HG03139 (cell line): ENCODE data around the gene FKBP10.
A peak's percentile ranks its signal among the peaks of the same experiment; 100 is the strongest.
"Not testable (repeated sequence)": the region's sequence is repeated elsewhere in the genome, so short reads cannot be mapped to it uniquely, and the experiment has no call there.

Experiments used
- ATAC-seq: cut with Tn5 transposase; IDR thresholded peaks from one replicate; pipeline ENCODE4 v1.9.1; 2021; ENCODE audit not compliant: unreplicated experiment

FKBP10 gene

DNA sequence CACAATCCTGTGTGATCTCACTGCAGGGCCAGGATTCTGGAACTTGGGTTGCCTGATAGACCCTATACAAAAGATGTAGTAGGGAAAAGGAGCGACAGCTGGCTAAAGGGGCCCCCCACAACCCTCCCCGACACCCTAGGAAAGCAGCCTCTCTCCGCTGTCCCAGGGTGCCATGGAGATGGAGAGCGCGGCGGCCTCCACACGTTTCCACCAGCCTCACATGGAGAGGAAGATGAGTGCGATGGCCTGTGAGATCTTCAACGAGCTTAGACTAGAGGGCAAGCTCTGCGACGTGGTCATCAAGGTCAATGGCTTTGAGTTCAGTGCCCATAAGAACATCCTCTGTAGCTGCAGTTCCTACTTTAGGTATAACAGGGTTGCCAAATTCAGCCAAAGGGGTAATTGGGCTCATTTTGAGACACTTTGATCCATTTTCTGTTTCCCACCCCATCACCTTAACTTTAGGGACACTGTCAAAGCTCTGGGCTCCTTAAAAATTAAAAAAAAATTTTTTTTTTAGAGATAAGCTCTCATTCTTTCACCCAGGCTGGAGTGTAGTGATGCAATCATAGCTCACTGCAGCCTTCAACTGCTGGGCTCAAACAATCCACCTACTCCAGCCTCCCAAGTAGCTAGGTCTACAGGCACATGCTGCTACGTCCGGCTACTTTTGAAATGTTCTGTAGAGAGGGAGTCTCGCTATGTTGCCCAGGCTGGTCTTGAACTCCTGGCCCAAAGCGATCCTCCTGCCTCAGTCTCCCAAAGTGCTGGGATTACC is 25.1 kb downstream of the FKBP10 start, which contains the start of gene KLHL10:
TSS of gene KLHL10 (plus strand) at position 65 of the 778 bp plus-strand sequence. CDS start at position 173, 108 bp downstream.
- ATAC-seq = no peak

DNA sequence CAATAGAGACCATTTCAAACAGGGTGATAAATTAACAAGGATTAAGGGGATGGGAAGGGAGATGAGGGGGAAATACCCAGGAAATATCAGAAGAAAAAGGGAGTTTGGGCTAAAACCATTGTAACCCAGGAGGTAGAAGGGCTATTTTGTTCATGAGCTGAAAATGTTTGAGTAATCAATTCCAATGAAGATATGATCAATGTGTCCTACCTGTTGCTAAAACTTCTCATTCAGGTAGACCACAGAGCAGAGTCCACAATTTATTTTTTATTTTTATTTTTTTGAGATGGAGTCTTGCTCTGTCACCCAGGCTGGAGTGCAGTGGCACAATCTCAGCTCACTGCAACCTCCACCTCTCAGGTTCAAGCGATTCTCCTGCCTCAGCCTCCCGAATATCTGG is 26.6 kb downstream of the FKBP10 start:
- ATAC-seq = not testable (repeated sequence)

DNA sequence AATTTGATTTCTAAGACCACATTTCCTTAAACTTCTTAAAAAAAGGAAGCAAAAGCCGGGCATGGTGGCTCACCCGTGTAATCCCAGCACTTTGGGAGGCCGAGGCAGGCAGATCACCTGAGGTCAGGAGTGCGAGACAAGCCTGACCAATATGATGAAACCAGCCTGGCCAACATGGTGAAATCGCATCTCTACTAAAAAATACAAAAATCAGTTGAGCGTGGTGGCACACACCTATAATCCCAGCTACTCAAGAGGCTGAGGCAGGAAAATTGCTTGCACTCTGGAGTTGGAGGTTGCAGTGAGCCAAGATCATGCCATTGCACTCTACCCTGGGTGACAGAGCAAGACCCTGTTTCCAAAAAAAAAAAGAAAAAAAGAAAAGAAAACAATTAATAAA is 28.0 kb downstream of the FKBP10 start:
- ATAC-seq = not testable (repeated sequence)

DNA sequence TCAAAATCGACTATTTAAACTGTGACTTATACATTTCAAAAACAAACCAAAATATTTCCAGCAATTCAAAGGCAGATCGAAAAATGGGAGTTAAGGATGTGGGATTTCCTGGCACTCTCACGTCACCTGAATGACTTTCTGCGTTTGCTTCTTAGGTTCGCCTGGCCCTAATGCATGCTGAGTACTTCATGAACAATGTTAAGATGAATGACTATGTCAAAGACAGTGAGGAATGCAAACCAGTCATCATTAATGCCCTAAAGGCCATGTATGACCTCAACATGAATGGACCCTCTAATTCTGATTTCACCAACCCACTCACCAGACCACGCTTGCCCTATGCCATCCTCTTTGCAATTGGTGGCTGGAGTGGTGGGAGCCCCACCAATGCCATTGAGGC is 32.2 kb downstream of the FKBP10 start:
- ATAC-seq = no peak

DNA sequence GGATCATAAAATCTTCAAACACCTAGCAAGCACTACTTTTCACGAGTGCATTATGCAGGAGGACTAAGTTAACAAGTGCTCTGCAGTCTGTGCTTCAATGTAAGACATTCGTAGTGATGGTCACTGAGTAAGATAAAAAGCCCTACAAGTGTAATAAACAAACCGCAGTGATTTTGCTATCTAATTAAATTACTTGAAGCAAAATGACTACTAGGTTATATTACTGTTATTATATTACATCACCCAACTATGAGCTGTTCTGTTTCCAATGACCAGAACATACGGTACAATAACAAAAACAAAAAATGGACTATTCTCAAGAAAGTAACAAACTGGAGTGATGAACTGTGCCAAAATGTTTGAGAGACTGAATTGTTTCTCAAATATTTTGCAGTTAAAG is 36.0 kb downstream of the FKBP10 start:
- no peak for ATAC-seq

DNA sequence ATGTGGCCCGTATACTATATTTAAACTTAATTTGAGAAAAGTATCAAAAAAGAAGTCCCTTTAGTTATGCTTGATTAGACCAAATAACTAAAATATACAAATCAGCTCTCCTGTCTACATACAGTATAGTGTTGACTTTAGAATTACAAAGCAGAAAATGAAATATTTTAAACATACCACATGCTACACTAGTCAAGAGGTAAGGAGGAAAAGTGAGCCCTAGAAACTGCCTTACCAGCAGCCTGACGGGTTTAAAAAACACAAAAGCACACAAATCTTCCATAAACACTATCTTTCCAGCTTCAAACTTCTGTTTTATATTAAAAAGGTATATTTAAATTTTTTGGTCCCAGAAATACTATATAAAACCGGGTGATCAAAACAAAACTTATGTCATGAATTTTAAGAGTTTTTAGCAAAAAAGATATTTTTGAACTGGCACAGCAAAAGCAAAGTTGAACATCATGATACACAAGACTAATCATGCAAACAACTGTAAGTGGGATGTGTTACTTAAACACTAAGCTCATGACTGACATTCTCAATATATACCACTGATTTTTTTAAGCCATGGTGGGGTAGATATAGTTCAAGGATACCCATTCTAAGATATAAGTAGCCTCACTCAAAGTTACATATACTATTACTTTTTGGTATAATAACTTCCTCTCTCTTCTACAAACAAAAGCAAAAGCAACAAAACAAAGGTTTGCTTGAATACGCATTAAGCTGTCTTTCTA is 36.6 kb downstream of the FKBP10 start:
- ATAC-seq = no peak

DNA sequence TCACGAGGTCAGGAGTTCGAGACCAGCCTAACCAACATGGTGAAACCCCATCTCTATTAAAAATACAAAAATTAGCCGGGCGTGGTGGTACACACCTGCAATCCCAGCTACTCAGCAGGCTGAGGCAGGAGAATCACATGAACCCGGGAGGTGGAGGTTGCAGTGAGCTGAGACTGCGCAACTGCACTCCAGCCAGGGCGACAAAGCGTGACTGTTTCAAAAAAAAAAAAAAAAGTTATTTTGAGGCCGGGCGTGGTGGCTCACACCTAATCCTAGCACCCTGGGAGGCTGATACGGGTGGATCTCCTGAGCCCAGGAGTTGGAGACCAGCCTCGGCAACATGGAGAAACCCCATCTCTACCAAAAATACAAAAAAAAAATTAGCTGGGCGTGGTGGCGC is 38.6 kb downstream of the FKBP10 start:
- ATAC-seq = not testable (repeated sequence)

DNA sequence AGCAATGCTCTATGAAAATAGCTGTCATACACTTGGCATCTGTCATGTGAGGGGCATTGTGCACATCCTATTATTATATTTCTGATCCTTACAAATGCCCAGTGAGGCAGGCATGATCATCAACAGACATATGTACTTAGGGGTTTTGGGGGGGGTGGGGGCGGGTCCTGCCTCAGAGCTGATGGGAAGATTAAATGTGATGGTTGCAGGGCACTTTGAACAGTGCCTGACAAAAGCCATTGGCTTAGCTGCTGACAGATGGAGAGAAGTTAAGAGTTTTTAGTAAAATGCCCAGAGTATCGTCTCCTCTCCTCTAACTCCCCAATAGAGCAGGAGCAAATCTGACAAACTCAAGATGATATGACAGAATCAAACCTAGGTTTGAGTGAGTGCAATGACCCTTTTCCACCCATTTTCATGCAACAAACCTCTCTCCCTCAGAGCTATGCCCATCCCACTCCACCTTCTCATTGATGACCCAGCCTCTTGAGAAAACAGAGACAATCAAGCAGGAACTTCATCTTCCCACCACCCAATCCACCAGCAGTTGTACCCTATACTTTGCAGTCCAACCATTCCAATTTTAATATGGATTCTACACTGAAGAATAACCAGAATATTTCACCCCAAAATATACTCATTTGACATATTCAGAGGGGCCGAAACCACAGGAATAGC is 47.6 kb downstream of the FKBP10 start:
- ATAC-seq = no peak

DNA sequence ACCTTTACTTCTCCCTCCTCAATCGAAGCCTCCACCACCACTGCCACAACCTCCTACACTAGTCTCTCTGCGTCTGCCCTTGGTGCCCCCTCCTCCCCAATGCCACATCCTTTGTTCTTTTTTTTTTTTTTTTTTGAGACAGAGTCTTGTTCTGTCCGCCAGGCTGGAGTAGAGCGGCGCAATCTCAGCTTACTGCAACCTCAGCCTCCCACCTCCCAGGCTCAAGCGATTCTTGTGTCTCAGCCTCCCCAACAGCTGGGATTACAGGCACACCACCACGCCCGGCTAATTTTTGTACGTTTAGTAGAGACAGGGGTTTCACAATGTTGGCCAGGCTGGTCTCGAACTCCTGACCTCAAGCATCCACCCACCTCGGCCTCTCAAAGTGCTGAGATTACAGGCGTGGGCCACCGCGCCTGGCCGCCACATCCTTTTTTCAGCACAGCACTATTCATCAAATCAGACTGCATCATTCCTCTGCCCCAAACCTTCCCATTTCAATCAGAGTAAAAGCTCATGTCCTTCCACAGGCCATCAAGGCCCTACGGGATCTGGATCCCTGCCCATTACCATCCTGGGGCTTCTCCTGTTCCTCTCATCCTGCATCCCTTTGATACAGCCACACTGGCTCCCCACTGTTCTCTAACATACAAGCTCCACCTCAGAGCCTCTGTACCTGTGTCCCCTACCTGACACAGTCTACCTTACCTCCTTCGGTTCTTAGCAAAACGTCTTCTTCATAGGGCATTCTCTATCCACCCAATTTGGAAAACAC is 50.5 kb downstream of the FKBP10 start:
- ATAC-seq = no peak

DNA sequence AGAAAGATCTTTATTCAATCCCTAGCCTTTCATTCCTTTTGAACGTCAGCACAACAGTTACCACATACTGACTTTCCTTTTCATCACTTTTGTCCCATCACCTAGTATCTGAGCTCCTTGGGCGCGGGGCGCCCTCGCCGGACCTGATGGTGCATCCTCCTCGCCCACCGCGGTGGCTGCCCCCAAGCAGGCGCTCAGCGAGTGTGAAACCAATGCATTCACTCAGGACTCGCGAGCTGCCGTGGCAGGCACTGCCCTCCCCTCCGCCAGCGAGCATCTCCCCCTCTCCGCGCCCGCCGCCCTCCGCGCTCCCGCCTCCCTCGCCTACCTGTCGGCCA is 51.7 kb downstream of the FKBP10 start:
- ATAC-seq = peak; percentile 5

DNA sequence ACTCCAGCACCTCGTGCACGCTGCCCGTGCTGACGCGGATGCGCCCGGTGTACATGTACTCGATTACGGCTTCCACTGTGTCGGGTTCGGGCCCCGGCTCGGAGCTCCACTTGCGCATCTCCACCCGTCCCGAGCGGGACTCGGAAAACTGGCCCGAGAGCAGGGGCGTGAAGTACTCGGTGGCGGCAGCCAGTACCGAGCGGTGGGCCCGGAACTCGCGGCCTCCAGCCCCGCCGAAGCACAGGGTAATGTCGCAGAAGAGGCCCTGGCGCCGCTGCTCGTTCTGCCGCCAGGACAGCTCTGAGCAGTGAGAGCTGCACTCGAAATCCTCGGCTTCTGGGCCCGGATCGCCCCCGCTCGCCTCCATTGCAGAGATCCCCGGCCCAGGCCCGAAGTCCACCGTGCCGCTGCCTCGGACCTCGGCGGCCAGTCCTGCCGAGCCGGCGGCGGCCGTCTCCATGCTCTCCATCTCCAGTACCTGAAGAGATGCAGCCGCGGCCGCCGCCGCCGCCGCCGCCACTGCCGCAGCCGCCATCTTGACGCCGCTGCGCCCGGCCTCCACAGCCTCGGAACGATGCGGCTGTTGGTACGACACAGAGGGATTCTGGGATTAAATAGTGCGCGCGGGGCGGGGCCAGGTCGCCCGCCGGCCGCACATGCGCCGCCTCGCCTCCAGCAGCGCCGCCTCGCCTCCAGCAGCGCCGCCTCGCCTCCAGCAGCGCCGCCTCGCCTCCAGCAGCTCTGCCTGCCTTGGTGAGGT is 52.2 kb downstream of the FKBP10 start, which contains the start of gene KLHL11:
TSS of gene KLHL11 (minus strand) at position 588 of the 760 bp plus-strand sequence. CDS start at position 535, 53 bp downstream.
- peak; percentile 74 for ATAC-seq

DNA sequence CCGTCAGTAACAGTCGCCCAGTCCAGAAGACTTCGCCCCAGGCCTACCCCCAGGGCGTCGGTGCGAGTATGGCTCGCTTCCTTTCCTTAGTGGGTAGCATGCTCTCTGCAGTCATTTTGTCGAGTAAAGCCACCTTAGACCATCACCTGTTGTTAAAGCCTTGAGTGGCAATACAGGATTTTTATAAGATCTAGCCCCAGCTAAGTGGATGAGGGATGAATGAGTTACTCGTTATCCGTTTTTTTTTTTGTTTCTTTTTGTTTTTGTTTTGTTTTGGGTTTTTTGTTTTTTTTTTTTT is 52.7 kb downstream of the FKBP10 start:
- ATAC-seq = peak; percentile 9

DNA sequence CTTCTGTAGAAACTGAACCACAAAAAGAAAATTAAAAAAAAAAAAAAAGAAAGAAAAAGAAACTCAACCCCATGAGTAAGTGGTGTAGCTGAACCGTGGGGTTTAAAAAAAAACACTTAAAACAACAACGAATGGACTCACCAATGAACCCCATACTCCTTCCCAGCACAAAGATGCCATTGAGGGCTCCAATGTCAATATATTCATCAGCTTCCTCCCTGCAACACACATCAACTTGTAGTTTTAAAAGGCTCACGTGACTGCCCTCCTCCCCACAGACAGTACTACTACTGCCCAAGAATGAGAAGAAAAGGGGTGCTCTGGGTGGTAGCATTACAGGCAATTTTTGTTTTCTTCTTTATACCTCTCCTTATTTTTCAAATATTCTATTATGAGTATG is 55.8 kb downstream of the FKBP10 start:
- no peak for ATAC-seq

DNA sequence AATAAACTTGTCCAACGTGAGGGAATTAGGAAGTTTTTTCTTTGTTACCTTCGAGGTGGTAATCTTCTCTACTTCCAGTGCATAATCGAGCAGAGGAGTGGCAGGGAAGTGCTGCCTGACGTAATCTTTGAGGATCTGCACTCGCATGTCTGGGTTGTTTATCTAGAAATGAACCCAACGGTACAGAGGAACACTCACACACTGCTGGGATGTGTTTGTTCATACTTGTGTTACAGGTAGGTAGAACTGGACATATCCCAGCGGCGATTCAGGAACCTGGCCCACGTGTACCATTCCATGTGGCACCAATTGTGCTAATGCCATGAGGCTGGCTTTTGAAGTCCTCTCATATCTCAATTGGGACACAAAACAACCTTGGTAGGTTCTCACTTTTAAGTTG is 56.6 kb downstream of the FKBP10 start:
- no peak for ATAC-seq

DNA sequence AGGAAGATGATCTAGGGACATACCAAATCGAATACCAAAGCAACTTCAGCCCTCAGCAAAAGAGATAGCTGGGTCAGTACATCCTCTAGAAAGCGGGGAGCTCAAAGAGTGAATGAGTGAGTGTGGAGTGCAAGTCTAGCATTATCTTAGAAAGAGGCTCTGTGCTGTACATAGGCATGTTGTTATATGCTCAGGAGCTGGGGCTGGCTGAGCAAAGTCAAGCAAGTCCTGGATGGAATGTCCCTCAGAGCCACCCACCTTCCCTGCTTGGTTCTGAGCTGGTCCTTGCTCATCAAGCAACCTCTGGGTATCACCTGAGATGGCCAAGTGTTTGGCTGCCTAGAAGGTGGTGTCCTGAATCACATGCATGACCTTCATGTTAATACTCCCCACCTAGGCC is 57.3 kb downstream of the FKBP10 start:
- ATAC-seq = no peak

DNA sequence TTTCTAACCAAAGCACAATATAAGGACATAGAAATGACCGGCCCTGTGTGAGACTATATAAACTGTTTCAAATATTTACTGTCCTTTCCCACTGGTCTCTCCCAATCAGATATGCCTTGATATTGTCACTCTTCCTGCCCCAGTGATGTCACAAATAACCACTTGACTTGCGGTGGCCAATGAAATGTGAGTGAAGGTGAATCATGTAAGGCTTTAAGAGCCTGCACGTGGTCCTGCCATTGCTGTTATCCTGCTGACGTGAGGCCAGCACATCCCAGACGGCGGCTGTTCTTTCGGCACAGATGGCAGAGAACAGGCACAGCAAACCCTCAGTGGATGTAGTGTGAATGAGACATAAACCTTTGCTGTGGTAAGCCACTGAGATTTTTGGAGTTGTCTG is 57.8 kb downstream of the FKBP10 start:
- ATAC-seq = no peak

DNA sequence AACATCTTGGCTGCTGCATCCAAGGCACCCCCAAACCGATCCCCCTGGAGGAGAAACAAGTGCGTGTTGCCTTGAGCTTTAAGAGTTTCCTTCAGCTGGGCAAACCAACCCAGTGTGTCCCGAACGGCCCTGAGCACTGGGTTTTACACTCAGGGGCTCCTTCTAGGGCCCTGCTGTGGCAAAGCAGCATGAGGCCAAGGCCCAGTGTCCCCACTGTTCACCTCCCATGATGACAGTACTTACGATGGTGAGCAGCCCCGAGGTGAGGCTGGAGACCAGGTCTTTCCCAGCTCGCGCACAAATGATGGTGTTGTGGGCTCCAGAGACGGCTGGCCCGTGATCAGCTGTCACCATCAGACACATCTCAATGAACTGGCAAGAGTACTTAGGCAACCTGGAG is 59.0 kb downstream of the FKBP10 start:
- no peak for ATAC-seq
